GM21529 (cell line): ENCODE data around the gene ITGB3.
A peak's percentile ranks its signal among the peaks of the same experiment; 100 is the strongest.
"Not testable (repeated sequence)": the region's sequence is repeated elsewhere in the genome, so short reads cannot be mapped to it uniquely, and the experiment has no call there.

Experiments
- ATAC-seq: cut with Tn5 transposase; IDR thresholded peaks from one replicate; pipeline ENCODE4 v1.9.1; 2021; ENCODE audit not compliant: unreplicated experiment

The ITGB3 gene

DNA sequence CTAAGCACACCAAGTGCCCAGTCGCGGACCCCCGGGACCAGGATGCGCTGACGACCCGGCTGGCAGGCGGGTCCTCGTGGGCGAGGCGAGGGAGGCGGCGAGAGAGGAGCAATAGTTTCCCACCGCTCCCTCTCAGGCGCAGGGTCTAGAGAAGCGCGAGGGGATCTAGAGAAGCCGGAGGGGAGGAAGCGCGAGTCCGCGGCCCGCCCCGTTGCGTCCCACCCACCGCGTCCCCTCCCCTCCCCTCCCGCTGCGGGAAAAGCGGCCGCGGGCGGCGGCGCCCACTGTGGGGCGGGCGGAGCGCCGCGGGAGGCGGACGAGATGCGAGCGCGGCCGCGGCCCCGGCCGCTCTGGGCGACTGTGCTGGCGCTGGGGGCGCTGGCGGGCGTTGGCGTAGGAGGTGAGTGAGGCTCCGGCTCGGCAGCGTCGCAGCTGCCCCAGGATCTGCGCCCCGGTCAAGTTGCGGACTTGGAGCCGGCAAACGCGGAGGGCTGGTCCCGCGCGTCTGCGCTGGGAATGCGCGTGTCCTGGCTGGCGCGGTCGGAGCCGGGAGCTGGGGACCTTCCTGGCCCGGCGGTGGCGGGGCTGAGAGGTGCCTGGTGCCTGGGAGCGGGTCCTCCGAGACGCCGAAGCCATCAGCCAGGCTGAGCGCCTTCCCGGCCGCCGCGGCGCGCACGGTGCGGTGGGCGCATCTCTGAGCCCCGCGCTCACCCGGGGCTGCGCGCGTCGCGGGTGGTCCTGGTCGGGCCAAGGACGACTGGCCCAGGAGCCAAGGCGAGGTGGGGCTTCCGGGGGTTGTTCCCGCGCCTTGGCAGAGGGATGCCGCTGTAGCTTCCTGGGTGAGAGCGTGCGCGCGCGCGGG is at the start of gene ITGB3:
Gene ITGB3 (plus strand): TSS at position 287 of the 862 bp plus-strand sequence. CDS start 35 bp downstream, at position 322.
- ATAC-seq, result peak; percentile 80

DNA sequence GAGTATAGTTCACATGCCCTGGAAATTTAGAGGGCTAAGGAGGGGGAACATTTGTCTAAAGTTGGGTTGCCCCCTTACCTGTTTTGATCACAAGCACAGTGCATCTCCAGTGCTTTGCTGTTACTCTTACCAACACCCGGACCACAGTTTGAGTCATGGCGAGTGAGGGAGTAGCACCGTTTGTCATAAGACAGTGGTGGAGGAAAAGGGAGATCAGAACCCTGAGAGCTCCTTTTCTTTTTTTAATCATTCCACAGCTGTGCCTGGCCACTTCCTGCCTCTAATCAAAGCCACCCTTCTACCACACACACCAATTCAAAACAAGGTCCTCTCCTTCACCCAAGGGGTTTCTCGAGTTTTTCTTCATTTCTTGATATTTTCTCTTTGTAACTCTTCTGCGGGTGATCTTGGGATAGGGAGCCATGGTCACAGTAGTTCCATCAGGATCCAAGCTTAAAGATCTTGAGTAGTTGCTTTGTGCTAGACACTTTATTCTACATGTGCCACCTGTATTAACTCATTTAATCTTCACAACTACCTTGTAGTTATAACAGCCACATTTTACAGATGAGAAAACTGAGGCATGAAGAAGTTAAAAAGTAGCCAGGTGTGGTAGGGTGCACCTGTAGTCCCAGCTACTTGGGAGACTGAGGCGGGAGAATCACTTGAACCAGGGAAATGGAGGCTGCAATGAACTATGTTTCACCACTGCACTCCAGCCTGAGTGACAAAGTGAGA is 49.5 kb upstream of the ITGB3 start:
- no peak for ATAC-seq

DNA sequence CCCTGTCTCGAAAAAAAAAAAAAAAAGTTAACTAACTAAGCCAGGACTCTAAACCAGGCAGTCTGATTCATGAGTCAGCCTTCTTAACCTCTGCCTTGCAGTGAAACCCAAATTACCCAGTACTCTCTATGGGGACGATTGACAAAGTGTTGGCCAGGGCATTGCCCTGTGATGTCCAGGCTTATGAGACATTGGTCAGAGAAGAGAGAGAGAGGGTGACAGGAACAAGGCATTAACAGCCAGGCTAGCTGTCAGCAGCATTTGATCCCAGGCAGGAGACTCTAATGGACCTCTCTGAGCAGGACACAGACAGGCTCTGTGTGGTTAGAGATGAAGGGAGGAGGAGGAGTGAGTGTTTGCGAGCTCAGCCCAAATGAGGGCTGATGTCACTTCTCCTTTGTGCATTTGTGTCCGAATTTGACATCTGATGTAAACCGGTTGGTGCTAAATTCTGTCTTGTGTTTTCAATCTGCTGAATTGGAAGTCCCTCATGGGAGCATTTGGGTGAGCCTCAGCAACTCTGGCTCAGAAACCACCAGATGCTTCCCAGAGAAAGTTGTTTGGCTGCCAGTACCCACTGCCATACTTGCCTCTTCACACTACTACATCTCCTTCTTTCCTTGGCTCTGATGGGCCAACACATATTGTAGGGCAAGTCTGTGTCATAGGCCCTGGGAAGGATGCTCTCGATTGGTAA is 48.8 kb upstream of the ITGB3 start:
- peak; percentile 54 for ATAC-seq

DNA sequence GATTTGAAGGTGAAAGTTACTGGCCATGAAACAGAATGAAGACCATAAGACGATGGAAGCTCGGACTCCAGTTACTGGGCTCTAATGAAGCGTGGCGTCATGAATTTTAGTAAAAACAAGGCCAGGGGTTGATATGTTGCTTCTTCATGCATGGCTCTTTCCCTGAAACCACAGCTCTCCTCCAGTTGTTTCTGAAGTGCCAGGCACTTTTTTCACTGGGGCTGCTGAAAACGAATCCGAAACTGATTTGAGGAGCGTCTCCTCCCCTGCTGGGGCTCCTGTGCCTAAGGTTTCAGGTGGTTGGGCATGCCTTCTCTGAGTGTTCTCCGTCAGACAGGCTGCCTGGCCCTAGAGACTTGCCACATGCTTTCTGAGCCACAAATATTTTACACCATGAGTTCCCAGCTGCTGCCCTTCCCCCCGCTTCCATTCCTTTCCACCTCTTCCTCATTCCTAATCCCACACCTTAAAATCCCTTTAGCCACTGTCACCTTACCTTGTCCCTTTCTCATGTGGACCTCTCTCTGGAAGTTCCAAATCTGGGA is 48.1 kb upstream of the ITGB3 start:
- peak; percentile 44 for ATAC-seq

DNA sequence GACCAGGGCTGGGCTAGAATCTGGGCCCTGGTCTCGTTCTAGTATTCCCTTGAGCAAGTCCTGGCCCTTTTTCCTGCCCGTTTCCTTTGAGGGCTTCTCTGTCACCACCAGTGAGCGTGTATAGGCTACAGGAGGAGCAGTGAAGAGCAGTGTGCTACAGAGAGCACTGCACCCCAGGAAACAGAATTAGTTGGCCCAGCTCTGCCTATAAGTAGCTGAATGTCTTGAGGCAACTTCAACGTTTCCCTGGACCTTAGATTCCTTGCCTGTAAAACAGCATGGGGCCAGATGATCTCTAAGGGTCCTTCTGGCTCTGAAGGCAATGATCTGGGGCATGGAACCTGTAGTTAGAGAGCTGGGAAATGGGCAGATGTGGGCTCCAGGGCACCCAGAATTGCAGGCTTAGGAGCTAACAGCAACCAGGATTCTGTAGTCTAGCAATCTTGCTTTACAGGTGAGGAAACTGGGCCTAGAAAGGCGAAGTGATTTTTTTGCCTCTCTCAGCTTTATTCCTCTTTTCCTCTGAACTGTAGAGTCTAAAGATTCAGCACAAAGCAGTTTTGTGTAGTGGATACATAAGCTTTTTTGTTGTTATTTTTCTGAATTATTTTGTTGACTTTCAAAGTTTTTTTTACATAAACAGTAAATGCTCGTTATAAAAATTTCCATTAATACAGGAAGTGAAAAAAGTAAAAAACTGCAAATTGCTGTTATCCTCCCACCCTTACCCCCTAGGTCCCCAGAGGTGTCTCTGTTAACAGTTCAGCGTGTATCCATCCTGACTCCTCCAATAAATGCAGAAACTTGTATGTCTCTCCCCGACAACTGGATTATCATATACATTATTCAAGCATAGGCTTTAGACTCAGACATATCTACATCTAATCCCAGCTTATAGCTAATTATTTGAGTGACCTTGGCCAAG is 46.2 kb upstream of the ITGB3 start:
- ATAC-seq, result no peak

DNA sequence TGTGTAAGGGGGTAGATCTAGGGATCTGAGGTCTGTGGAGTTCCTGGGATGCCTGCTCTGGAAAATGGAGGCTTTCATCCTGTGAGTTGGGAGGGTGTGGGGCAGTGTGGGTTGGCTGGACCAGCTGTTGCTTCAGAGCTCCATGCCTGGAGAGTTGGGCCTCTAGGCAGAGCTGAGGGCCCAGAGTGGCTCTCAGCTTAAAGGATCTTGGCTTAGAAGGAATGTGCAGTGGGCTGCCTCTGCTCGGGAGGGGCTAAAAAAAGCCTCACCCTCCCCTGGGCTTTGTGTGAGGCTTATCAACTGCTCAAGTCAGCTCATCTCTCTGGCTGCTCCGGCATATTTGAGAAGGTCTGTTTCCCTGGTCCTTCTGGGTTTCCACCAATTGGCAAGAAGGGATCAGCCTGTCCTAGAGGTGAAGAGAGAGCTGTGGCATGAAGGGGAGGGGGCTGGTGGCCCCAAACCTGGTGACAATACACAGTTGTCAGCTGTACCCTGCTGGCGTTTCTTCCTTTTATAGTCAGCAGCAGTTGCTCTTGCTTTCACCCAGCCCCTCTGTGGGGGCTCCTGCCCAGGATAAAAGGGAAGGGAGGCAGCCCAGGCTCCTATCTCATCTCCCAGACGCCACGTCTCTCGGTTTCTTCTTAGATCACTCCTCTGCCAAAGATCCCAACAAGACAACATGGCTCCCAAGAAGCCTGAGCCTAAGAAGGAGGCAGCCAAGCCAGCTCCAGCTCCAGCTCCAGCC is 44.7 kb upstream of the ITGB3 start, which contains the start of gene MYL4:
Gene MYL4 (plus strand): TSS at position 605 of the 745 bp plus-strand sequence. CDS start 75 bp downstream, at position 680.
- ATAC-seq, result no peak

DNA sequence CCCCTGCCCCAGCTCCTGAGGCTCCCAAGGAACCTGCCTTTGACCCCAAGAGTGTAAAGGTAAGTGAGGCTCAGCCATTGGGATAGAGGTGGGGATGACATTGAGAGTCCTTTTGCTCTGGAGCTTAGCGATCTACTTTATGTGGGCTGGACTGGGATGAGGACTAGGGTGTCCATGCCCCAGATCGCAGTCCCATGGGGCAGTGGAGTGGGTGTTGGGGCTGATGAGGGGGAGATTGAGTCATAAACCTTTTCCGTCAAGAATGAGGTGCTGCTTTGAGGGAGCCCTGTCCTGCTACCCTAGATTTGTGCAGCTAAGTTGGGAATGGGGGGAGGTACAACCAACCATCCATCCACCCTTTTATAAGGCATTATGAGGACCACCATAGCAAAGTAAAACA is 44.1 kb upstream of the ITGB3 start:
- ATAC-seq, result no peak

DNA sequence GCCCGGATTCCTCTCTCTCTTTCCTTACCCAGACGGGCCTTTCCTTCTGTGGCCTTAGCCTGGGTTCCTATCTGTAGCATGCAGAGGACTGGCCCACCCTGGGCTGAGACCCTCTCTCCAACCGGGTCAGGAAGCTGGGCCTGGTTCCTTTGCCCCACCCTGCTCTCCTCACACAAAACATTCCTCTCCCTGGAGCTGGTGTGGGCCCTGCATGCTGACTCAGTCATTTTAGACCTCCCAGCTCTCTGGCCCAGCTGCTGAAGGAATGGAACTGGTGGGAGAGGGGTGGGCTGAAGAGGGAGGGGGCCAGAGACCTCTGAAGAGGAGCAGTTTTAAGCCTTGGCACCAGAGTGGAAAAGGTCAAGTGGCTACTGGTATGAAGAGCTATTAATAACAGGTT is 43.5 kb upstream of the ITGB3 start:
- no peak for ATAC-seq

DNA sequence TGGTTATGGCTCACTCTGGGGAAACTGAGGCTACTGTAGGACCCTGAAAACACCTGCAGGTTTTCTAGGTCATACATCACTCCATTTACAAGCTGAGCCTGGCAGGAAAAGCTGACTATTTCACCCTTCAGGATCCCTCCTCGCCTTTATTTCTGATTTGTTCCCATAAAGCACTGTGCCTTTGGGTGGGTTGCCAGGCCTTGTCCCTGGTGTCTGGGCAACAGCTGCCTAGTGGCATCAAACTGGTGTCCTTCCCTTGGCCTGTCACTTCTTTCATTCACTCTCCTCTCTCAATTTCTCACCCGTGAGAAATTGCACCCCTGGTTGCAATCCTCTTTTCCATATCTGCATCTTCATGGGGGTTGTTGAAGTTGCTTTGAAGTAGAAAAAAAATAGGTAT is 42.8 kb upstream of the ITGB3 start:
- no peak for ATAC-seq

DNA sequence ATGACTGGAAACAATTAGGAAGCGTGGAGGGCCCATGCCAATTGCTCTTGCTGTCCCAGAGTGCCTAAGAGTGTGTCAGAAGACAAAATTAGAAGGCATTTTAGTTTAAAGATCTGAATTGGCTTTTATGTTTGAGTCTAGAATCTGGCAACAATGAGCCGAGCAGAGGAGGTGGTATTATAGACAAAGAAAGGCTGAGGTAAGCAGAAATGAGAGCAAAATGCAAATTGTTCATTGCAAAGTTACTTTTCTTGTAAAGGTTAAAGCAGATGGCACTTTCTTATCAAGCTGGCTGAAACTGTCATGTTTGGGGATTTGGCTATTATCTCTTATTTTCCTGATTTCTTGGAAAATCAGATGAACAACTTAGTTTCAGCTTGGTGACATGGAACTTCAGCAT is 41.2 kb upstream of the ITGB3 start:
- ATAC-seq, result no peak

DNA sequence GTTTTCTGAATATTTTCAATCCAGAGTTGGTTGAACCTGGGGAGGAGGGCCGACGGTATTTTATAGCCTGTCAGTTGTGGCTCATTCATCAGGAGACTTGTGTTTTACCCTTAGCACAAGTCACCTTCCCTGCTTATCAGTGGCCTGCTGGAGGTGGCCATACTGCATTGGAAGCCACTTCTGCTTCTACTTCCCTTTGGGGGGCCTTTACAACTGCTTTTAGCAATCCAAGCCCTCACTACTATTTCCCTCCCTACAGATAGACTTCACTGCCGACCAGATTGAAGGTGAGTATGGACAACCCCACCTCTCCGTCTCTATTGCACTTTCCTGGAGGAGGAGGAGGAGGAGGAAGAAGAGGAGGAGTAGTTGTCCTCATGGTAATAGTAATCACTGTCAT is 40.1 kb upstream of the ITGB3 start:
- ATAC-seq, result no peak

DNA sequence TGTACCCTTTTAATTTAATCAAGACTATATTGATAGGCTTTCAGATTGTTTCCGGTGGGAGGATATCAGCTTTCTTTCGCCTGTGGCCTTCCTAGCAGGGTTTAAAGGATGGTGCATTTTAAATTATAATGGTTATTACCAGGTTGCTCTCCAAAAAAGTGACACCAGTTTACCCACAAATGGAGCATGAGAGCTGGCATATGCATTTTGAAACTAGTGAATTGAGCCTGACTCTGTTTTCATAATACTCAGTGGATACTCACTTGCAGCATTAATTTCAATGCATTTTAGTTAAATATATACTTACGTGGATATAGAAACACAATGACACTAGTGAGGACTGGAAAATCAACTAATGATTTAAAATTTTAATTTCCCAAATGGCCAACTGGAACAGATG is 38.7 kb upstream of the ITGB3 start:
- no peak for ATAC-seq

DNA sequence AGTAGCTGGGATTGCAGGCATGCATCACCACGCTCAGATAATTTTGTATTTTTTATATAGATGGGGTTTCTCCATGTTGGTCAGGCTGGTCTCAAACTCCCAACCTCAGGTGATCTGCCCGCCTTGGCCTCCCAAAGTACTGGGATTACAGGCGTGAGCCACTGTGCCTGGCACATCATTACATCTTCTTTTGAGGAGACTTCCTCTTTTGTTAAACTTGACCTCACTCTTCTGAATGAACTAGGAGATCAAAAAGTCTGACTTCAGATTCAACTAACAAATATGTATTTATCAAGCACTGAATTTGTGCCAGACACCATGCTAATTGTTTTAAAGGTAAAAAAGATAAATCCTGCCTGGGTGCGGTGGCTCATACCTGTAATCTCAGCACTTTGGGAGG is 36.8 kb upstream of the ITGB3 start:
- ATAC-seq, result not testable (repeated sequence)

DNA sequence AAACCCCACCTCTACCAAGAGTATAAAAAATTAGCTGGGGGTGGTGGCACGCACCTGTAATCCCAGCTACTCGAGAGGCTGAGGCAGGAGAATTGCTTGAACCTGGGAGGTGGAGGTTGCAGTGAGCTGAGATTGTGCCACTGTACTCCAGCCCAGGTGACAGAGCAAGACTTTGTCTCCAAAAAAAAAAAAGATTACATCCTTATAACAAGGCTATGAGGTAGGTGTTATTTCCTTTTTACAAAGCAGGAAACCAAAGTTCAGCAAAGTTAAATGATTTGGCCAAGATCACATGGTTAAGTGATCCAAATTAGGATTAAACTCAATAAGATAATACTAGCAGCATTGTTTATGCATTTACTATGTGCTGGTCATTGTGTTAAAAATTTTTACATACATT is 36.3 kb upstream of the ITGB3 start:
- not testable (repeated sequence) for ATAC-seq

DNA sequence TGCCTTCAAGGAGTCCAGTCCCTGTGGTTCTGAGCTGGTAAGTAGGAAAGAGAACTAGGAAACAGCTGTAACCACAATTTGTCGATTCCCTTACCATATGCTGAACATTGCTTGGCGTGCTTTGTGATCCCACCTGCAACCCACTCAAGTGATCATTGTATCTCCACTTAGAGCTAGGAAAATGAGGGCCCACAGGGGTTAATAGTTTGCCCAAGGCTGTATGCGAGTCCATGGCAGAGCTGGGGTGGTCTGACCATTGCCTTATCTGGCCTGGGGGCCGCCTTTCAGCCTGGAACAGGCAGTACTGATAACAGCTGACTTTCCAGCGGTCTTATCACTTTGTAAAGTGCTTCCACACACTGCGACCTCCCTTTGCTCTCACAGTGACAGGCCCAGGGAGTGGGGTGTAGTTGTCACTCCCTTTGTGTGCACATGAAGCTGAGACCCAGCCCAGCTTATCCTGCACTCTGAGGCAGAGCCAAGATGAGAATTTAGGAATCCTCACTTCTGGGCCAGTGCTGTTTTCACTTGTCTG is 34.7 kb upstream of the ITGB3 start:
- no peak for ATAC-seq

DNA sequence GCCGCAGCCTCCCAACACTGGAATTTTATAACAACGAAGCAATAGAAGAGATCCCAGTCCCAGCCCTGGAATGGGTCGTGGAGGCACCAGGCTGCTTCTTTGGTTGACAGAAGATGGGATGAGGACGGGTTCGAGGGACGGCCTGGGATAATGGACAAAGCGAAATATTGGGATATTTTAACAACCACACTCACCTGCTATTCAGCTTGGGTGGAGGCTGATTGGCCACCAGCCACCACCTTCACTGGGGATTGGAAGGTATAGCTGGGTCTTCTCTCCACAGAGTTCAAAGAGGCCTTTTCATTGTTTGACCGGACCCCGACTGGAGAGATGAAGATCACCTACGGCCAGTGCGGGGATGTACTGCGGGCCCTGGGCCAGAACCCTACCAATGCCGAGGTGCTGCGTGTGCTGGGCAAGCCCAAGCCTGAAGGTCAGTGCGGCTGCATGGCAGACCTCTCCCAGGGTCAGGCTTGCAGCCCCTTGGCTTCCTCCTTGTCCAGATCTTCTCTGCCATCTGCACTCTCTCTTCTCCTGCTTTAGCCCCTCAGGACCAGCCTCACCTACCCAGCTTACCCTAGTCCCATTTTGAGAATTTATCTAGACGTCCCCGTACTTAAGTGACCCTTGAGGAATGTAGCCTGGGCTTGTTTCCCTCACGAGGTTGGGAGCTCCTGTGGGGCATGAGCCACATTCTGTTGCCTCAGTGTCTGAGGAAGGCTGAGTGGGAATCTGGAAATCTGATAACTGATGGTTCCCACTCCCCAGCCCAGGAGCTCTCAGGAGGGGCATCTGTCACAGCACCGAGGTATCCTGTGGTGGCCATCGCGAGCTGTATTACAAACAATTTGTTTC is 33.8 kb upstream of the ITGB3 start:
- ATAC-seq, result no peak

DNA sequence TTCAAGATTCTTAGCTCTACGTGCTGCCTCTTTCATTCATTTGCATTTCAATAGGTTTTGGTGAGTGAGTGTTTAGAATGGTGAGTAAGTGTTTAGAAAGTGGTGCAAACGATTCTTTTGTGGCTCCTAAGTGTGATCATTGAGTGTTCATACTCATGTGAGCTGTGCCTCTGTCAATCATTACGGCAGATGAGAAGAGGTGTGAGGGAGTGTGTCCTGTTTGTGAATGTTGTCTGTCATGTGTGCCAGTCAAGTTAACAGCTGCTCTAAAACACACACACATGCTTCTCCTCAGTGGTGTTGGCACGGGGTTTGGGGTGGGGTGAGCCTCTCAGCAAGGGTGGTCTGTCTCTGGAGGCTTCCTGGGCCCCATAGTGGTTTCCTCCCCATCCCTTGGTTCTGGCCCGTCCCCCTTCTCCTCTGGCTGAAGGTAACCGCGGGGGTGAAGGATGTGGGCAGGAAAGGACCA is 33.1 kb upstream of the ITGB3 start:
- no peak for ATAC-seq

DNA sequence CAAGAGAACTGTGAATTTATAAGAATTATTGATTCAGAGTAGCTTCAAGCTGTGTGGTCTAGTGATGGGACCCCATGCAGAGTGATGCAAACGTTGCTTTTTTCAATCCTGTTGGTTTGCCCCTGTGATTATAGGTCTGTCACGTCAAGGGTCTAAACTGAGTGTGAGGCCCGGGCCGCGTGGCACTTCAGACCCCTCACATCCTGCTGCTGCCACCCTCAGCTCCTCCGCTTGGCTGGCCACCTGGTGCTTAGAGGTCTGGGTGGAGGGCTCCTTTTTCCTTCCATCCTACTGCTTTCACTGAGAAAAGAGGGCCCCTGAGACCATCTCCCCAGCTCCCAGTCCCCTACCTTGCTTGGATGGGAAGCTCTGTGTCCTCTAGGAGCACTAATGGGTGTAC is 32.5 kb upstream of the ITGB3 start:
- ATAC-seq, result no peak
